Hippocampal formation (tissue), 2 donors: Measurements from ENCODE around the gene MMP24.
"Not testable (repeated sequence)": the region's sequence is repeated elsewhere in the genome, so short reads cannot be mapped to it uniquely, and the experiment has no call there.

Source experiments
- DNase-seq, 2 donors: peaks; one replicate each; lab custom pipeline; 2025; lab: John Stamatoyannopoulos, UW

The MMP24 gene

DNA sequence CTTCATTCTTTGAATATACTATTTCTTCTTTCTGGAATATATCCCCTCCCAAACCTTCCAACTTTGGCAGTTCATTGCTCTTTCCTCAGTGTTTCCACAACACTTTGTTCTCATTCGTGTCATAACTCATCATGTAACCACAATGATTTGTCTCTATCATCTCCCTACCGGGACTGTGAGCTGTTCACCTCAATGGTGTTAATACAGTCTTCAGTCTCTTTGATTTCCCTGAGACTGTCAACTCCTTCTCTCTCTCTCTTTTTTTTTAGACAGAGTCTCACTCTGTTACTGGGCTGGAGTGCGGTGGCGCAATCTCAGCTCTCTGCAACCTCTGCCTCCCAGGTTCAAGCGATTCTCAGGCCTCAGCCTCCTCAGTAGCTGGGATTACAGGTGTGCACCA is 2.5 kb upstream of the MMP24 start:
- DNase-seq, result no peak

DNA sequence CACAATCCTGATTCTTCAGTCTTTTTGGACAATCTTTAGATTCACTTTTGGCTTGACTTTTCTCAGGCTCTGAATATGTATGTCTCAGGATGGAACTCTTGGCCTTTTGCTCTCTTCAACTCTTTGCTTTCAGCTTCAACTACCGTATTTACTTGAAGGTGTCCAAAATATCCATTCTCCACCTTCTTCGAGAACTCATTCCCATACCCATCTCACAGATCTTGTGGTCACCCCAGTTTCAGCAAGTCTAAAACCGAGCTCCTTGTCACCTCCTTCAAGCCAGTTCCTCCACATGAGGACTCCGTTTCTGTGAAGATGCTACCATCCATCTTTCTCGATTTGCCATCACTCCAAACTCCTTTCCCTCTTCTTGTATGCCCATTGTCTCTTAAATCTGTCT is 2.0 kb upstream of the MMP24 start:
- DNase-seq, result no peak

DNA sequence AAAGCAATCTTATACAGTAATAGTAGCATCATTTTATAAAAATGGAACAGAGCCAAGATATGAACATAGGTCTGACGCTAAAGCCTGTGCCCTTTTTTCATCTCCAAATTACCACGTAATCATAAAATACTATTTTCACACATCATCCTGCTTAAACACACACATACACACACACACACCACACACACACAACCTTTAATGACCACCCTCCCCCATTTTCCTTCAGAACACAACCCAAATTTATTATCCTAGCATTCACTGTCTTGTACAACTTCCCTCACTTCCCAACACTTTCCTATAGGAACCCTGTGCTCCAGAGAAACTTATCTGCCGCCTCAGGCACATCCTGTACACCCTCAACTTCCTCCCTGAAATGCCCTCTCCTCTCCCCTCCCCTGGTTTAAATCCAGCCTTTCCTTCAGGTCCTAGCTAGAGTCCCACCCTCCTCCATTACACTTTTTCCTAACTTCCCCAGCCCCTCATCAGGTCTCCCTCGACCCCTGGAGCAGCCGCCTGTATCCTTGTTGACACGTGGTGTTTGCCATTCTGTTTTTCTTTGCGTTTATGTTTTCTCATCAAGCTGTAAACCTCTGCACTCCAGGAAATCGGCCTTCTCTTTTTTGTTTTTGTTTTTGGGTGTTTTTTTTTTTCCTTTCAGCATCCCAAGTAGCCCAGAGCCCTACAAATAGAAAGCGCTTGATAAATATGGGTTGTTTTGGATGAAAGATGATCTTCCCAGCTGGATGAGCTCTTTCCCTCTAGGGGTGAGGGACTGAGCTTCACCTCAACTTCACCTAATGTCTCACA is 968 bp upstream of the MMP24 start:
- DNase-seq, result no peak

DNA sequence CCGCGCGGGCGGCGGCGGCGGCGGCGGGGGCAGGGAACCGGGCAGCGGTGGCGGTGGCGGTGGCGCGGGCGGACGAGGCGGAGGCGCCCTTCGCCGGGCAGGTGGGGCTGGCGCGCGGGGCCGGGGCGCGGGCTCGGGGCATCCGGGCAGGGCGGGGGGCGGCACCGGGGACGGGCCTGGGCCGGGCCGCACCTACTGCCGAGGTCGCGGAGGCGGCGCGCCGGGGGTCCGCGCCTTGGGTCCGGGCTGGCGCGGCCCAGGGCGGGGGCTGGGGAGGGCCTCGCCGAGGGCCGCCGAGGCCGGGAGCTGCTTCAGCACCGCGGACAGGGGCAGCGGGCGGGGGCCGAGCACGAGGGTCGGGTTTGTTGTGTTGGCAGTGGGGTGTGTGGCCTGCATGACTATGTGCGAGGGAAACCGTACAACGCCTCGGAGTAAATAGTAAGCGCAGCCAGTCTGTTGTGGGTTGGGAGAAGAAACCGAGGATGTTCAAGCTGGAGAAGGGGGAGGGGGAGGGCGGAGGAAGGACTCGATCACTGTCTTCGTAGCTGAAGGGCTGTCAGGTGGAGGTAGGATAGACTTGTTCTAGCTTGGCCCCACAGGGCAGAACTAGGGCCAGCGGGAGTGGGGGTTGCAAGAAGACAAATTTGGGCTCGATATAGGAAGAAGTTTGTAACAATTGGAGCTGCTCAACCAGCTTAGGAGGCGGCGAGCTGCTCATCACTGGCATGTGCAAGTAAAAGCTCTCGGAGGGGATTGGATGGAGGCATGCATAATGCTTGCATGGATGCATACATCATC is 593 bp downstream of the MMP24 start:
- DNase-seq, result no peak

DNA sequence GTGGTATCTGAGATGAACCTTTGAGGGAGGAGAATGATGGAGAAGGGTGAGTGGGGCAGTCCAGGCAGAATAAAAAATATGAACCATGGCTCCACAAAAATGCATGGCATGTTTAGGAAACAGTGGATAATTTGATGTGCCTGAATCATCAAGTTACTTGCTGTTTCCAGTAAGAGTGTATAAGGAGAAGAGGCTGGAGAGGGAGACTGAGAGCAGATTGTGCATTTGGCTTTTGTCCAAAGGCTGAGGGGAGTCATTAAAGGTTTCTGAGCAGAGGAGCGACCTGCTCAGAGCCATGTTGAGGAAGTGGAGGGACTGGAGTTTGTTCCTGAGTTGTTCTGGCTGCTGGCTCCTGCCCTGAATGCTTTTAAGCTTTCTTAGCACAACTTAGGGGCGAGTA is 6.1 kb downstream of the MMP24 start:
- no peak for DNase-seq

DNA sequence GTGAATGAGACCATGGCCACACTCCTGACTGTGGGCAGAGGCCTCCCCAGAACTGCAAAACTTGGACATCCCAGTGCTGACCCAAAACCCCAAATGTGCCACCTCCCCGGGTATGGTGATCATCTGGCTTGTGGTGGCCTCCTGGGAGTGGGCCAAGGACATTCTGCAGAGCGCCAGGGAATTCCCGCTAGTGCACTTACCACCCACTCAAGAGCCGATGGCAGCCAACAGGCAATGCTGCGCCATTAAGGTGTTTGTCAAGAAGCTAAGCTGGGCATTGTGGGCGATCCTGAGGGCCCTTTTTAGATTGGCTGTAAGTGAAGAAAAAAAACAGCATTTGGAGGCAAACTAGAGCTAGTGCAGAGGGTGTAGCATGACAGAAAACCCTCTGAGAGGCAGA is 9.4 kb downstream of the MMP24 start:
- no peak for DNase-seq

DNA sequence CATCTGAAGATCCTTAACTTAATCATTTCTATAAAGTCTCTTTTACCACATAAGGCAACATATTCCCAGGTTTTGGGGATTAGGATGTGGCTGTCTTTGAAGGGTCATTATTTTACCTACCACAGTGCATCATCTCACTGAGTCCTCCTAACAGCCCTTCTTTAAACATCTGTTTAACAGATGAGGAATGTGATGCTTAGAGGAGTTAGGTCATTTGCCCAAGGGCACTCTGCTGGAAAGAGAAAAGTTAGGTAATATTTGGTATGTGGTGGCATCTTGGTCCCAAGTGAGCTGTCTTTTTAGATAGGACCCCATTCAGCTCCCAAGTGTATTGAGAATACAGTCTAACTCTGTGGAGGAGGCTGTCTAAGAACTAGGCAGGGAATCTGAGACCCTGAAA is 11.0 kb downstream of the MMP24 start:
- no peak for DNase-seq

DNA sequence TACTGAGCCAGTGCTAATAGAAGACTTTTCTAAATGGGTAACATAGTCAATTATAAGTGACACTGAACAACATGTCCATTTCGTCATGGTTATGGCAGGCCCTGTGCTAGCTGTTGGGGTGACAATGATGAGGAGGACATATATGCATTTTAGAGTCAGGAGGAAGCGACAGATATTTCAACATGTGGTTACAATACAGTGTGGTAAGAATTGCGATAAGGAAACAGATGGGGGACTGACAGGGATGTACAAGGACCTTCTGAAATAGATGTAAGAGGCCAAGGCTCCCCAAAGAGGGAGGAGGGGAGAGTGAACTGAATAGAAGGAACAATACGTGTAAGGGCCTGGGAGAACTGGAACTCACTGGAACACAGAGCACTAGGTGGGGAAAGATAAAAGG is 11.7 kb downstream of the MMP24 start:
- DNase-seq, result no peak

DNA sequence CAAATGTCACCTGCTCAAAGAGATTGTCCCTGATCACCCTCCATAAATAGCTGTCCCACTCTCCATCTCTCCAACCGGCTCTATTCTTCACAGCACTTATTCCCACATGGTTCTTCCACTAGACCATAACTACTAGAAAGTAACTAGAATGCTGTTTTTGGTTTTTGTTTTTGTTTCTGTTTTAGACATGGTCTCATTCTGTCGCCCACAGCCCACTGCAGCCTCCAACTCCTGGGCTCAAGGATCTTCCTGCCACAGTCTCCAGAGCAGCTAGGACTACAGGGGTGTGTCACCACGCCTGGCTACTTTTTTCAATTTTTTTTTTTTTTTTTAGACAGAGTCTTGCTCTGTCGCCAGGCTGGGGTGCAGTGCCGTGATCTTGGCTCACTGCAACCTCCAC is 12.2 kb downstream of the MMP24 start:
- DNase-seq, result no peak

DNA sequence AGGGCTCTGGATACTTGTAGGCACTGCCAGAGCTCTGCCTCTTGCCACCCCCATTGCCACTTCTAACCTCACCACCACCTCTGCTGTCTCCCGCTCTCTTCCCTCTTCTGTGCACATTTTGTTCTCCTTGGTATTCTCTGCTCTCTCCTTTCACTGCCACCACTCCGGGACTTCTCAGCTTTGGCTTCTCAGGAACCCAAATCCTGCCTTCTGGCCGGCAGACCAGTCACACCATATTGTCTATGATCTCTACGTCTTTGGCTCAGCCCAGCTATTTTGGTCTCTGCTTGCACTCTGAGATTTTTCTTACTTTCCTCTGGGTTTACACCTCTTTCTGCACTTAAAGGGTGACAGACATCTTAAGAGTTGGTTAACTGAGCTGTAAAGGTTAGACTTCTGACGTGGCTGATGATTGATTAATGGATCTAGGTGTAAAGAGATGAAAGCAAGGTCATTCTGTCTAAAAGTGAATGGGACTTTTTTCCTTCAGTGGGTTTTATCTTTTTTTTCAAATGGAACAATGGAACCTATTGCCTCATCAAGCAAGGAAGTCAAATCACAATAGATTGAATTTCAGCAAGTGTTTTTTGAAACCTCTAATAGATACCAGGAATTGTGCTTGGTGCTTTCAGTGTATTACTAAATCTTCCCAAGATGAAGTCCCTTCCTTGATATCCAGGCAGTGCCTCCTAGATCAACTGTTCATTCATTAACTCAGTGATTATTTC is 13.8 kb downstream of the MMP24 start:
- DNase-seq, result no peak

DNA sequence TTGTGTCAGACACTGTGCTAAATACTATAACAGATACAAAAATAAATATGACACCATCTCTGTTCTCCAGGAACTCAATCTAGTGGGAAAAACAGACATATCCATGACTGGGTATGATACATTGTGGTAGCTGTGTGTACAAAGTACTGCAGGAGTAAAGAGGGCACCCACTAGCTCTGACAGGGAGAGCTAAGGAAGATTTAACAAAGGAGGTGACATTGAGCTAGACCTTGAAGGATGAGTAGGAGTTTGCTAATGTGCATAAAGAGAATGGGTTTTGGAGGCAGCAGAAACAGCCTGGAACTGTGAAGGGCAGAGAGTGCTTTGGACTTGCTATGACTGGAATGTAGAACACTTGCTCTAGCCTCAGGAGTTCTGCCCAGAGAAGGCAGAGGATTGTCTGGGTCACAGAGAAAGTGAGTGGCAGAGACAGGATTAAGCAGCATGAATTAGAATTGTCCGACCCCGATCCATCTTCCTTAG is 14.4 kb downstream of the MMP24 start:
- no peak for DNase-seq

DNA sequence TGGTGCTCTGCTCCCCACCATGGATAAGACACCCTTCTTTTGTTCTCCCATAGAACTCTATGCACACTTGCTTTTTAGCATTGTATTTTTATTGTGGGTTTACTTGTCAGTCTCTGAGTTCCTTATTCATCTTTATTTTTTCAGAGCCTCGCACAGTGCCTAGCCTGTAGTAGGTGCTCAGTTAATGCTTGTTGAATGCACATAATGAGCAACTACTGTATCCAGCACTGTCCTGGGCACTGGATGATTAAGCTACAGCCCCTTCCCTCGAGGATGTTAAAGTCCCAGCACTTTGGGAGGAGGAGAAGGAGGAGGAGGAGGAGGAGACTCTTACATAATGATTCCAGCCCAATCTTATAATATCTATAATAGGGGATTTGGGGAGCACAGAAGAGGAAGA is 16.8 kb downstream of the MMP24 start:
- no peak for DNase-seq

DNA sequence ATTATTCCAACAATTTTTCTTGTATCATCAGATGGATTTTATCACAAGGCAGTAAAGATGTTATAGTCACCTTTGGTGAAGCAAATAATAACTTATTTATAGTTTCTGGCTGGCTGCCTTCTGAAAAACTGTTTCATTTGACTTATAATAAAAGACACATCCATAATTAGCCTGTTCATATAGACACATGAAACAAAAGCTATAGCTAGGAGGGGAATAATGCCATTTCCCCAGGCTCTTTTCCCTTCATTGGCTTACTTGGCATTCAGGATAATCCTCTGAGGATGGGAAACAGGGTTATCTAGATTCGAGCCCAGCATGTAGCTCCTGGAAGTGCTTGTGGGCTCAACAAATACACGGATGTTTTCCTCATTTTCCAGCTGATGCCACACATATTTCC is 17.5 kb downstream of the MMP24 start:
- no peak for DNase-seq

DNA sequence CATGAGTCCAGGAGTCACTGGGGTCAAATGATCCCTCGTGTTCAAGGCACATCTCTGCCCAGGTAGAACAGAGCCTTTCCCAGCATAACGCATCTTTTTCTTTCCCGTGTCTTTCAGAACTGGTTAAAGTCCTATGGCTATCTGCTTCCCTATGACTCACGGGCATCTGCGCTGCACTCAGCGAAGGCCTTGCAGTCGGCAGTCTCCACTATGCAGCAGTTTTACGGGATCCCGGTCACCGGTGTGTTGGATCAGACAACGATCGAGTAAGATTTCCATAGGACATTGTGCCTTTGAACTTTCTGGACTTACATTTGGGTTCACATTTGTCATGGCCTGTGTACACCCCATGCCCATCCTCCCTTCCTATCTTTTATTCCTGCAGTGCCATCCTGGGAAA is 20.2 kb downstream of the MMP24 start:
- DNase-seq, result no peak

DNA sequence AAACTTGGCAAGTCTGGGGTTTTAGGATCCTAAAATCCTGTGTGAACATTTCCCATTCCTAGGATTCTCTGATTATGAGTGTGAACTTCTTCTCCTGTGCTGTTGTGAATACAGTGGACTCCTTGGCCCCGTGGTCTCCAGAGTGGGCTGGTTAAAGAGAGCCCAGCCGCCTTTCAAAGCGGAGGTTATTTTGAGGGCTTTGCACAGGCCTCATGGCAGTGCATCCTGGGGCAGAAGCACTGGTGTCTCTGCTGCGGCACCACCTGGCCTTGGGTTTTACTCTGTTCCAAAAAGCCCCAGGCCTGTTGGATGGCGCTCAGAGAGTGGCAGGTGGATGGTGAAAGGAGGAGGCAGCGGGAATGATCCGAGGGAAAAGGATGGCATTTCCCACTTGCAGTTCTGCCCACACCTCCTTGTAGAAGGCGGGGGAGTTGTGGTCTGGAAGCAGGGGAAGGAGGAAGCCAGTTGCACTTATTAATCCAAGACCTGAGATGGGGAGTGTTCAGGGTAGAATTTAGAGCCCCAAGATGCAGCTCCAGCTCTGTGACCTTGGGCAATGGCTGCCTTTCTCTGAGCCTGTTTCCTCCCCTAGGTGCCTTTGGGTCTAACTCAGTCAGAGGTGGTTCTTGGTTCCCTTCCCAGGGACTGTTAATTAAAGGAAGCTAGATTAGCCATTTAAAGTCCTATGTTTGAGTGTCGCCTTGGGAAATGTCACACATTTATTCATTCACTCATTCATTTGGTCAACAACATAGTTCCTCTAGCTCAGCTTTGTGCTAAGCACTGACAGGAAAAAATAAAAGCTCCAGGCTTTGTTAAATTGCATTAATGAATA is 22.4 kb downstream of the MMP24 start:
- DNase-seq, result no peak

DNA sequence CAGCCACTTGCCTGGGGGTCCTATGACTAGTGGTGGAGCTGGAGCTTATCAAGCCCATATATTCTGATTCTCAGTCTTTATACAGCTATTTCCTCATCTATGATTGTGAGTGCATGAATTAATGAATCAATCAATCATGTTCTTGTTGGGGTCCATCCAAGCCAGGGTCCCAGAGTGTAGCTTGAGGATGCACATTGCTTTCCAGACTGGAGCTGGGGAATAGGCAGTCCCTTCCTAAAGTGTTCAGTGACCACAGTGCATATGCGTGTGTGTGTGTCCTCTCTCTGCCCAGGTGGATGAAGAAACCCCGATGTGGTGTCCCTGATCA is 25.1 kb downstream of the MMP24 start:
- DNase-seq, result no peak

DNA sequence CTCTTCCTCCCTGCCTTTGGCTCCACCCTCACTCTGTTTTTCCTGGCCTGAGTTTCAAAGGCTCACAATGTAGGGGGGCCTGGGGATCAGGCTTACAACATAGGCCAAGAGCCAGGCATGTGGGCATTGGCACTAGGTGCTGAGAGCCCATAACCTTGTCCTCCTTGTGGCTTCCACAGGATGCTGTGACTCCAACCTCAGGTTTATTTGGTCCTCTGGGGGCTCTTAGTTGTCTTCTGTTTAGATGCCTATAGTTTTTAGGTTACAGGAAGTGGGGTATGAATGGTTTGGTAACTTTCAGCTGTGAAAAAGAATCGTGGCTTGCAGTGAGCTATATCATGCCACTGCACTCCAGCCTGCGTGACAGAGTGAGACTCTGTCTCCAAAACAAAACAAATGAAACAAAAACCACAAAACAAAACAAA is 25.6 kb downstream of the MMP24 start:
- no peak for DNase-seq

DNA sequence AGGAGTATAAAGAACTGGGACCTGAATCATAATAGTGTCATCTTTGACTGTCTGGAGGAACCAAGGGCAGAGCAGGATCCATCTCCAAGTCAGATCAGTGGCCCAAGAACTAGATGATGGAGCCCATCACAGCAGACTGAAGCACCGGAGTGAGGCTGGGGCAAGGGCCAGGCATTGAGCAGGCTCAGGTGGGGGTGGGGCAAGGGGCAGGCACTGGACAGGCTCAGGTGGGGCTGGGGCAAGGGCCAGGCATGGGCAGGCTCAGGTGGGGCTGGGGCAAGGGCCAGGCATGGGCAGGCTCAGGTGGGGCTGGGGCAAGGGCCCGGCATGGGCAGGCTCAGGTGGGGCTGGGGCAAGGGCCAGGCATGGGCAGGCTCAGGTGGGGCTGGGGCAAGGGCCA is 26.1 kb downstream of the MMP24 start:
- DNase-seq, result not testable (repeated sequence)

DNA sequence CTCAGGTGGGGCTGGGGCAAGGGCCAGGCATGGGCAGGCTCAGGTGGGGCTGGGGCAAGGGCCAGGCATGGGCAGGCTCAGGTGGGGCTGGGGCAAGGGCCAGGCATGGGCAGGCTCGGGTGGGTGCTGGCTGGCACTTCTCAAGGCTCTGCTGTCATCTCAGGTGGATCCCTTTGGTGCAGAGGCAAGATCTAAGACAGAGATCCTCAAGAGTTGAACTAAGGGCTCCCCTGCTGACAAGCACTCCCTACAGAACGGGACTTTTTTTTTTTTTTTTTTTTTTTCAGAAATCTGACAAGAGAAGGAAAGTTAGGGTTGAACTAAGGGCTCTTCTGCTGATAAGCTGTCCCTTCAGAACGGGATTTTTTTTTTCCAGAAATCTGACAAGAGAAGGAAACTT is 26.5 kb downstream of the MMP24 start:
- DNase-seq, result no peak

DNA sequence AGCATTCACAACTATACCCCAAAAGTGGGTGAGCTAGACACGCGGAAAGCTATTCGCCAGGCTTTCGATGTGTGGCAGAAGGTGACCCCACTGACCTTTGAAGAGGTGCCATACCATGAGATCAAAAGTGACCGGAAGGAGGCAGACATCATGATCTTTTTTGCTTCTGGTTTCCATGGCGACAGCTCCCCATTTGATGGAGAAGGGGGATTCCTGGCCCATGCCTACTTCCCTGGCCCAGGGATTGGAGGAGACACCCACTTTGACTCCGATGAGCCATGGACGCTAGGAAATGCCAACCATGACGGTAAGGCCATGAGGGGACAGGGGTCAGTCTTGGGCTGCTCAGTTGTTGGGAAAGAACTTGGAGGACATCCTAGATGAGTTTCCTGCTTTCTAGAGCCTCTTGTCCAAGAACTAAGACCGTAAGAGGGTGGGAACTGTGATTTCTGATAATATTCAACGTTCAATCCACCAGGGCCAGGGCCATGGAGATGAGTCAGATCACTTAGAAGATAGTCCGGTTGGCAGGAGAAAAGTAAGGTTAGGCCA is 28.0 kb downstream of the MMP24 start:
- no peak for DNase-seq

DNA sequence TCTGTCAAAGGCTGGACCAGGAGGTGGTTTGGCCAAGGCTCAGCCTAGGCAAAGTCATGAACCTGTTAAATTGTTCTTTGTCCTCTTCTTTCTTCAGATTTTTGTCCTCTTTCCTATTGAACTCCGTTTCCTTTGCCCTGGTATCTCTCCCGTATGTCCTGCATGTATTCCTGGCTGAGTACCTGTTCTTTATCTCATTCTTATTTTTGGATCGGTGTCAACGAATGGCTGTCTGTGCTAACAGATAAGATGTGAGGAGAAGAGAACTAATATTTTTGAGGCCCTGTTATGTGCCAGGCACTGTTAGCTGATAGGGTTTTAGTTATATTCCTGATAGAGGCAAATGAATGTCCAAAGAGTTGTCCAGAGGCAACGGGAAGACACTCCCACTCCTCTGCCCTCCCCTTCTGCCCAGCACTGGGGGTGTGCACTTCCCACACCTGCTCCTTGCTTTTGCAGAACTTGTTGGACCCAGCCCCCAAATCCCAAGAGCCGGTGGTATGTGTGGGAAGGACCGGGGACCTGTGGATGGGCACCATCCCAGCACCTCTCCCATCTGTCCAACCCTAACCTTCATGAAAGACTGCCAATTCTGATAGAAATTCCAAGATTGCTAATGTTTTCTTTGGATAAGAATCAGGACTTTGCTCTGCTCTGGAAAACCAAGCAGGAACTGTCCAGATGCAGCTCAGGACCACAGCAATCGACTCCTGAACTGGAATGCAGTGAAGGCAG is 30.9 kb downstream of the MMP24 start:
- no peak for DNase-seq
